ENCODE data around the gene RNF32.
"Not testable (repeated sequence)": the region's sequence is repeated elsewhere in the genome, so short reads cannot be mapped to it uniquely, and the experiment has no call there.

RNF32 gene

DNA sequence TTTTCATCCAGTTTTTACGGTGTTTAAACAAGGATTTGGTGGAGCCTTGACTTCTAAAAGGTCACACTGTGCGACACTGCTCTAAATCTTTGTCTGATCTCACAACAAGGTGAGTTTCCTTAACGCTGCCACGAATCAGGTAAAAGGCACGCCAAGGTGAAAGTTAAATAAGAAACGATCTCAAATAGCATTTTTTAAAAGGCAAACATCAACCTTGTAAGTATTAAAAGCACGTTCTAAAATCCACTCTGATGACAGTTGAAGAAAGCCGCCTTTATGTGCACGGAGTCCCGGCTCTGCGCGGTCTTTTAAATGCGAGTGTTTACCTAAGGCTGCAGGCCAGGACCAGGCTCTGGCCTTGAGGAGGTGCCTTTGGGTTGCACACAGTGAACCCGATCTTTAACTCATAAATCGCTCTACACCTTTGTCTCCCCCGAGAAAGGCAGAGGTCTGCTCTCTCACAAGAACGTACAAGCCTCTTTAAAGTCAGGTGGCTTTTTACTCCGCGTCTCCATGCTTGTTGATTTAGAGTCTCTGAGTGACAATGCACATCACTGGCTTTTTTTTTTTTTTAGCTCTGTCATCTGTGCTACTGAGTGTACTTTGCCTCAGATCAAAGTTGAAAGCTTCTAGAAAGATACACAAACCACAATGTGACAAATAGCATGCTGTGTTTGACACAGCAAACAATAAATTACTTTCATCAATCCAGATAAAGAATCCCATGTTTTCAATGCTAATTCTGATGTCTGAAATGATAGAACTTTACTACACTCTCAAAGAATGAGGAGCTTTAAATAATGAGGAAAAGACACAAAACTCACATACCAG lies 25.9 kb upstream of the RNF32 start:
- peak; percentile 23 for DNase-seq

DNA sequence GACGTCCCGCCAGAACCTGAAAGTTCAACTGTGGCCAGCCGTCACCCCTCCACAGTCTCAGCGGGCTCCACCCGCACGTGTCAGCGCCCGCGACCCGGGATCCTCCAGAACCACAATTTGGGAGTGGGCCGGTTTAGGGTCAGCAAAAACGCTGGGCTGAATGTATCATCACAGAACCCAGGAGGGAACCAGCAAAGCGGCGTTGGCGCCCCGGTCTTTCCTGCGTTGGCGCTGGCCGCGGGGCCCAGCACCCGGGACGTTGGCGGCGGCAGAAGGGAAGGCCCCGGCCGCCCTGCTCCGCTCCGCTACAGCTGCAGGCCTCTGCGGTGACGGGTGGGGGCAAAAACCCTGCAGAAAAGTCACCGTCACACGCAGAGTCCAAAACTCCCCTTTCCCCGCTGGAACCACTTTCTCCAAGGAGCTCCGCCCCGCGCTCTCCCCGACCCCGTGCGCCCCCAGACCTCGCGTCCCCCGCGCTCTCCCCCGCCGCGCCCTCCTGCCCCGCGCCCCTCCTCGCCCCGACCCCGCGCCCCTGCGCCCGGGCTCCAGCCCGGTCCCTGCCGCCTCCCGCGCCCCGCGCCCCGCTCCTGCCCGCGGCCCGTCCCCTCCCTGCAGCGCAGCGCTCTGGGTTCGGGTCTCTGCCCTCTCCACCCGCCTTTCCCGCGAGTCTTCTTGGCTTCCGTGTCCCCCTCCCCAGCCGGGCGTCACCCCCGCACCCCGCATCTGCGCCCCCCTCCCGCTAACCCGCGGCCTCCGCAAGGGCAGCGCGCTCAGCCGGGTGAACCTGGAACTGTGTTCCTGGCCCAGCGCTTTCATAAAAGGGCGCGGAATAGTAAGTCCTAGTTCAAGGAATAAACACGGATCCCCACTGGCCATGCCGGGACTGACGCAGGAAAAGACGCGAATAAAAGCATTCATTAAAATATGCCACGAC lies 24.0 kb upstream of the RNF32 start:
- no peak for DNase-seq

DNA sequence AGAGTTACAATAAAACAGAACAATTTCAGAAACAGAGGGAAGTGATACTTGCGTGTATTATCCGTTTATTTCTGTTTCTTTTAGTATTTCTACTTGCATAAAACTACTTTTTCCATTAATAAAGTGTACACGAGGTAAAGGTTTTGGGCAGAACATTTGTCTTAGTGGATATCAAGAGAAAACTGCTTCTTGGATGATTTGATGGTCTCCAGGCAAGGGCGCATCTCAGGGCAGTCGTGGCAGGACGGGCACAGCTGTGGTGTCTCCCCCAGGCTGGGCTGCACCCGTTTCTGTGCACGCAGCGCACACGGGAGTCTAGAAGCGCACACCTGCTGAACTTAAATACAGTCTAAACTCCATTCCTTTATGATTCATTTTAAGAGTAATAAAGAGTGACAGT lies 23.4 kb upstream of the RNF32 start:
- DNase-seq: no peak

DNA sequence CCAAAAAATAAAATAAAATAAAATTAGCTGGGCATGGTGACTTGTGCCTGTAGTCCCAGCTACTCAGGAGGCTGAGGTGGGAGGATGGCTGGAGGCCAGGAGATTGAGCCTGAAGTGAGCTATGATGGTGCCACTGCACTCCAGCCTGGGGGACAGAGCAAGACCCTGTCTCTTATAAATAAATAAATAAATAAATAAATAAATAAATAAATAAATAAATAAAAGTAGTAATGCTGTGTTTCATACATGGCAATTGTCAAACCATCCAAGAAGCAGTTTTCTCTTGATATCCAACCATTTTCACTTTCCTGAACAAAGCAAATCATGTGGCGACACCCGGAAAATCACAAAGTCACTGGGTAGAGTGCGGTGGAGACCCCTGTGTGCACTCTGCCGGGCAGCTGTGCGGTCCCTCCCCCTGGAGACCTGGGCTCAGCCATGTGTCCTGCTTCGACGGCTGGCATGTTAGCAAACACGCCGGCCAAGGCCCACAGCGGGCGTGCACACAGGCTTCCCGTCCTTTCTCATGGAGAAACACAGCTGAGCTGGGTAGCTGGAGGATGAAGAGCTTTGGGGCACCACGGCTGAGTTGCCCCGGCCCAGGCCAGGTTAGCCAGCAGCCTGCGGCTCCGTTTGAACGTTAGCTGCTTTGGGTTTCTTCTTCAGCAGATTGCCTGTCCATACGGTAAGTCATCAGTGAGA lies 22.3 kb upstream of the RNF32 start:
- no peak for DNase-seq

DNA sequence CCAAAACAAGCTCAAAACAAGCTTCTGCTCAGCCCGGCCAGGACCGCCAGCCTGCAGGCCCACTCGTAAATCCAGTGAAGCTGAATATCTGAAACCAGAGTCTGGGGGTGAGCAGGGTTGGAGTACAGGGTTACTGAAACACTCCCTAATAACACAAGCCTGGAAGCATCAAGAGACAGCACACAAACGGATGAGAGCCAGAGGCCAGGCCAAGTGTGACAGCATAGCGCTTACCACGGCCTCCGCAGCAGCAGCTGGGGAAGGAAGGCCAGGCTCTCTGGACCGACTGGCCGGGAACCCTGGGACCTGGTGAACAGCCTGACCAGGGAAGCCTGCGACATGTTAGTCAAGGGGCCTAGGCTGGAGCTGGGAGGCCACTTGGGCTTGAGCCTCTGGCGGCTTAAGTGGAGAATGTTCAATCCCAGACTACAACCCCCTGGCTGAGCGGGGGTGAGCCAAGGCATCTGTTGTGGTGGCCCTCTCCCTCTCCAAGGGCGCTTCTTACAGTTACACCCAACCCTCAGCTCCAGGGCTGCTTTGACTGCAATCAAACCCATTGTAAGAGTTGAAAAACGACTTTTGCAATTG lies 21.7 kb upstream of the RNF32 start:
- no peak for DNase-seq

DNA sequence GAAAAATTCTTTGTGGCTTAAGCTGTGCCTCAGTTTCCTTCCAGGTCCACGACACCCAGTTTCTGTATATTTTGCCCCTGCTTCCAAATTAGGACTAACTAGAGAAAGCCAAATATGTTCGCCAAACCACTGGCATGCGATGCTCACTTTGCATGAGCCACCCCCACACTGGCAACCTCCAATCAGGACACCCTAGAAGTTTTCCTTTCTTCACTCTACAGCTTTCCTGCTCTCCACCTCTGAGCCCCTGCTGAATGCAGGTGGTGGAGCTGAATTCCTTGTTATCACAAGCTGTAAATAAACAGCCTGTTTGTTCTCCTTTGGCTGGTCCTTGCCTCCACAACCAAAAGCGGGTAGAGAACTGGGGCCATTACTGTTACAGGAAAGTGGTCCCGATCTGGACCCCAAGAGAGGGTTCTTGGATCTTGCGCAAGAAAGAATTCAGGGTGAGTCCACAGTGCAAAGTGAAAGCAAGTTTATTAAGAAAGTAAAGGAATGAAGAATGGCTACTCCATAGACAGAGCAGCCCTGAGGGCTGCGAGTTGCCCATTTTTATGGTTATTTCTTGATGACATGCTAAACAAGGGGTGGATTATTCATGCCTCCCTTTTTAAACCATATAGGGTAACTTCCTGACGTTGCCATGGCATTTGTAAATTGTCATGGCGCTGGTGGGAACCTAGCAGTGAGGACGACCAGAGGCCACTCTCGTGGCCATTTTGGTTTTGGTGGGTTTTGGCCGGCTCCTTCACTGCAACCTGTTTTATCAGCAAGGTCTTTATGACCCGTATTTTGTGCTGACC lies 20.9 kb upstream of the RNF32 start:
- DNase-seq: not testable (repeated sequence)

DNA sequence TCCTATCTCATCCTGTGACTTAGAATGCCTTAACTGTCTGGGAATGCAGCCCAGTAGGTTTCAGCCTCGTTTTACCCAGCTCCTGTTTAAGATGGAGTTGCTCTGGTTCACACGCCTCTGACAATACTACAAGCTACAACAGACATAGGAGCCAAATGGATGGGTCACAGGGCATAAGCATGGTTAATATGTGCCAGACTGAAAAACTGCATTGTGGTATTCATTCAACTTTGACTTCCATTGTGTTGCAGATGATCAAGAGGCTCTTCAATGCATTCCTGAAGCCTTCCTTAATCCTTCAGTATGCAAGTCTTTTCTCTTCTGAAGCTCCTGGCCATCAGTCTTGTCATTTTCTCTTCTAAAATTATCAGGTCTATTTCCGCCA lies 20.3 kb upstream of the RNF32 start:
- no peak for DNase-seq

DNA sequence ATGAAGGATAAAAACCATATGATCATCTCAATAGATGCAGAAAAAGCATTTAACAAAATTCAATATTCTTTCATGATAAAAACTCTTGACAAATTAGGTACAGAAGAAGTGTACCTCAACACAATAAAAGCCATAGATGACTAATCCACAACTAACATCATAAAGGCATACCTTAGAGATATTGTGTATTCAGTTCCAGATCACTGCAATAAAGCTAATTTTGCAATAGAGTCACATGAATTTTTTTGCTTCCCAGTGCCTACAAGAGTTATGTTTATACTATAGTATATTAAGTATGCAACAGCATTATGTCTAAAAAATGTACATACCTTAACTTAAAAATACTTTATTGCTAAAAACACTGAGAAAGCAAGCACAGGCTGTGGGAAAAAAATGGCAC lies 18.9 kb upstream of the RNF32 start:
- no peak for DNase-seq

DNA sequence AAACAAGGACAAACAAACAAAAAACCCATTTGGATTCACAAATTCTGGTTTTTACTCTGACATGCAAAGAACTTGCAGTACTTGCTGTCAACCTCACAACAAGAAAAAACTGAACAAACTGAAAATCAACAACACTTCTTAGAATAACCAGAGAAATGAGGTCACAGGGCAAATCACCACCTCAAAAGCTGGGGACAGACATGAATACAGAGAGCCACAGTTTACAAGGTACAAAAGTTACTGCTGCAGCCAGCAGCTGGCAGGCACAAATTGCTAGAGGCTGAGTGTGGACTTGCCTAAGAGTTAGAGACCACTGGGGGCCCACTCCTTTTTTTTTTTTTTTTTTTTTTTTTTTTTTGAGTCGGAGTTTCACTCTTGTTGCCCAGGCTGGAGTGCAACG lies 15.0 kb upstream of the RNF32 start:
- DNase-seq: no peak

DNA sequence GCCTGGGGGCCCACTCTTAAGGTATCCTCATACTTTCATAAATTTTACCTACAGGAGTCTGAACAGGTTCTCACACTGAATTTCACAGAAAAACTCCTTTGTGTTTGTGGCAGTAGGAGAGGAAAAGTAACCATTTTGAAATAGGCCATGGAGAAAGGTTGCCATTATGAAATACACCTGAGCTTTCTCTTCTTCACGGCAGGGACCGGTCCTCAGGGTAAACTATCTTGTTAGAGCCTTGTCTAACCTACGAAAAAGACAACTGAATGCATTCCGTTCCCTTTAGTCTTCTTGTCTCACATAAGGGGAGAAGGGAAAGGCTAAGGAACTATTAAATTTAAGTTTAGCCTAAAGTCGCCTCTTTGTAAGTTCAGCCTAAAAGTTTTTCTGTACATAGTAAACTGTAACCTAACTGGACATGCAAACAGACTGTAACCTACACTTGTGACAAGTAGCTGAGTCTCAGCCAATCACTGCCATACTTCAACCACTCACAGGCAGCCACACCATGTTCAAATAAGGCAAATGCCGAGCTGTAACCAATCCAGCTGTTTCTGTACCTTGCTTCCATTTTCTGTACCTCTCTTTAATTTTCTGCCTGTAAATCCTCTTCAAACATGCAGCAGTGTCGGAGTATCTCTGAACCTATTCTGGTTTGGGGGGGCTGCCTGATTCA lies 14.2 kb upstream of the RNF32 start:
- no peak for DNase-seq

DNA sequence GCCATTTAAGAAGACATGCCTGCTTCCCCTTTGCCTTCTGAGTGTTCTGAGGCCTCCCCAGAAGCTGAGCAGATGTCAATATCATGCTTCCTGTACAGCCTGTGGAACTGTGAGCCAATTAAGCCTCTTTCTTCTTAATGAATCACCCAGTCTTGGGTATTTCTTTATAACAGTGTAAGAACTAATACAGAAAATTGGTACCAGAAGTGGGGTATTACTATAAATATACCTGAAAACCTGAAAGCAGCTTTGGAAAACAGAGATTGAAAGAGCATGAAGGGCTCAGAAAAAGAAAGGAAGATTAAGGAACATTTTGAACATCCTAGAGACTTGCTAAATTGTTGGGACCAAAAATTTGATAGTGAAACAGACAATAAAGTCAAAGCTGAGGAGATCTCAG lies 12.0 kb upstream of the RNF32 start:
- DNase-seq: no peak

DNA sequence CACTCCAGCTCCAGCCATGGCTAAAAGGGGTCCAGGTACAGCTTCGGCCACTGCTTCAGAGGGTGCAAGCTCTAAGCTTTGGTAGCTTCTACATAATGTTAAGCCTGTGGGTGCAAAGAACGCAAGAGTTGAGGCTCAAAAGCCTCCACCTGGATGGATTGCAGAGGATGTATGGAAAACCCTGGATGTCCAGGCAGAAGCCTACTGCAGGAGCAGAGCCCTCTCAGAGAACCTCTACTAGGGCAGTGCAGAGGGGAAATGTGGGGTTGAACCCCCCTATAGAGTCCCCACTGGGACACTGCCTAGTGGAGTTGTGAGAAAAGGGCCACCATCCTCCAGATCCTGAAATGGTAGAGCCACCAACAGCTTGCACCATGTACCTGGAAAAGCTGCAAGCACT lies 10.7 kb upstream of the RNF32 start:
- no peak for DNase-seq

DNA sequence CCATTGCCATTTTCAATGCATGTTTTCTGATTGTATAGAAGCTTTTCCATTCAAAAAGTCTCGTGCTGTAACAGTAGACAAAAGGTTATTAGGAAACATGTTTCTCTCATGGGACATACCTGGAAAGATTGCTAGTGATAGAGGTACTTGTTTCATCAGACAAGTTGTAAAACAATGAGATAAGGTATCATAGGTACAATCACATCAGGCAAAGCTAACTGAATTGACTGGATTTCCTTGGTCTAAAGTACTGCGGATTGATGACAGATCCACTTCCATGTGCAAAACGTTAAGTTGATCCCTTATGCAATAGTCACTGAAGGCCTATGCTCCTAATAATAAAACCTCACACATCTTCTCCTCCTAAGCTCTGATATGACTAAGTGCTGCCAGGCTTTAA lies 6.5 kb upstream of the RNF32 start:
- no peak for DNase-seq

DNA sequence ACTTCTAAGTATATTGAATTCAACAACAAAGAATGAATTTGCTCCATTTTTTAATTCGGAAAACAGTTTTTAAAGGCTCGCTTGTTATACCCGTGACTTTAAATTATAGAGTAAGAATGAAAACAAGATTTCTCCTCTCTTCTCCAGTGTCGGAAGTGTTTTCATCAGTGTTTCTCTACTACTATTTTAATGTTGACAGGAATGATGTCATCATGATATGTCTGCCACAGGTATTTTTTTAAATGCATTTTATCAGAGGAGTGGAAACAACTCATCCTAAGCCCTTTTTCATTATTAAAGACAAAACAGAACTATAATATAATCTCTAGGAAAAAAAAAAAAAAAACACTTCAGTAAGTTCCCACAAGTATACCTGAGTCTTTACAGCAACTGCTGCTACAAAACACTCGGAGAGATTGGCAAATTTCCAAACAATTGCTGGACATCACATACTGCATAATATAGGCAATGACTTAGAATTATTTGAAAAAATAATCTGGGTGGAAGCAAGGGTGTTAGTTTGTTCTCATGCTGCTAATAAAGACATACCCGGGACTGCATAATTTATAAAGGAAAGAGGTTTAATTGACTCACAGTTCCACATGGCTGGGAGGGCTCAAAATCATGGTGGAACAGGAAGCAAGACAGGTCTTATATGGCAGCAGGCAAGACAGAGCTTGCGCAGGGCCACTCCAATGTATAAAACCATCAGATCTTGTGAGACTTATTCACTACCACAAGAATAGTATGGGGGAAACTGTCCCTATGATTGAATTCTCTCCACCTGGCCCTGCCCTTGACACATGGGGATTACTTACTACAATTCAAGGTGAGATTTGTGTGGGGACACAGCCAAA lies 4.8 kb upstream of the RNF32 start:
- DNase-seq: no peak

DNA sequence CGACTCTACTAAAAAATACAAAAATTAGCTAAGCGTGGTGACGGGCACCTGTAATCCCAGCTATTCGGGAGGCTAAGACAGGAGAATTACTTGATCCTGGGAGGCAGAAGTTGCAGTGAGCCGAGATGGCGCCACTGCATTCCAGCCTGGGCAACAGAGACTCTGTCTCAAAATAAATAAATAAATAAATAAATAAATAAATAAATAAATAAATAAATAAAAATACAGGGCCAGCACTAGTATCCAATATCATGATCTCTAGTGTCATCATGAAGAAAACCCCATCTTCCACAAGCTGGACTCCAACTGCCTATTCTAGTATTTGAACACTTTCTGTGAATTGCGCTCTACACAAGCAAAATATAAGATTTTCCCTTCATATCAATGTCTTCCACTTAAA lies 3.5 kb upstream of the RNF32 start:
- not testable (repeated sequence) for DNase-seq

DNA sequence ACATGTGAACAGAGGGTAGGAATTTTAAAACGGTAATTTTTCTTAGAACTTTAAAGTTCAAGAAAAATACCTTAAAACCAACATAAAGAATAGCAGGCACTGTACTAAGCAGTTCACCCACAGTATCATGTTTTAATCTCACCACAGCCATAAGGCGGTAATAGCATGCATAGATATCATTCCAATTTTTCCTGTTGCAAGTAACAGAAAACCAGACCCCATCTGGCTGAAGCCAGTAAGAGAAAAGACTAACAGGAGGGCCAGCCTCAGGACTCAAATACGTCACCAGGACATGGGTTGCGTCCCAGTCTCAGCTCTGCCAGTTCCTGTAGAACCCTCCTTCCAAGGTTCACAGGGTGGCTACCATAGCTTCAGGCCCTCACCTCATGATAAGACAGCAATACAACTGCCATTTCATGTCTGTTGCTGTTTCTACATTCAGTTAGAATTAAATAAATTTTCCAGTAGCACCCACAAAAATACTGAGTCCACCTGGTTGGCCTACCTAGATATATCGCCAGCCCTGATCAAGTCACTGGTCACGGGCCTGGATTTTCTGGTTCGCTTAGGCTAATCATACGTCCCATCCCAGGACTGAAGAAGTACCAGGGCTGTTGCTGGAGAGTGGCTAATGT lies 2.0 kb upstream of the RNF32 start:
- DNase-seq: no peak

DNA sequence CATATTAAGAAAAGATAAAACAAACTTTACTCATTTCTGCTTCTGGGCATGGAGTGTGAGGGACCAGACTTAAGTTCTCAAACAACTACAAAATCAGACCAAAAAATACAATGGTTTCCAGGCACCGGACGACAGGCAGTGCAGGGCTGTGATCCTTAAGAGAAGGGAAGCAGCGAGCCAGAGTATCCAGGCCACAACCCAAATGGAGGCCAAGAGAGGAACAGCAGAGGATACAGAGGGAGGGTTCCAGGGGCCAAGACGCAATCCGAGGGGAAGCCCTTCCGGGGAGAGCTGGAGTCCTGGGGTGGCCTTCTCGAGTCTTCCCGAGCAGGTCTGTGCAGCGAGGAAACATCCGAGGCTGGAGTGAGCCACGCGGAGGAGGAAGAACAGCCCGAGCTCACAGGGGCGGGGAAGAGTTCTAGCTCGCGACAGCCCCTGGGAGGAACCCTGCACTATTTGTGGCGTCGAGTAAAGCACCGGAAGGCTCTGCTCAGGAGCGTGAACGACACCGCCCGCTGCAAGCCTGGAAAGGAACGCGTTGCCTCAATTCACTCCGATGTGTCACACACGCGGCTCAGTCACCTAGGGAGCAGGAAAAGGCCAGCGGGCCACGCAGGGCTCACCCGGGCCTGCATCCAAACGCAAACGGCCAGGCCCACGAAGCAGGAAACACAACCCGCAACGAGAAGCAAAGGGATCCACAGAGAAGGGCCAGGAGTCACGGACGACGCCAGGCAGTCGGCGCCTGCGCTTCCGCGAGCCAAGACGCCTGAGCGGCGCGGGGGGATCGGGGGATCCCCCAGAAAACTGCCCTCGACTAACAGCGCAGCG lies 933 bp upstream of the RNF32 start:
- DNase-seq: no peak

DNA sequence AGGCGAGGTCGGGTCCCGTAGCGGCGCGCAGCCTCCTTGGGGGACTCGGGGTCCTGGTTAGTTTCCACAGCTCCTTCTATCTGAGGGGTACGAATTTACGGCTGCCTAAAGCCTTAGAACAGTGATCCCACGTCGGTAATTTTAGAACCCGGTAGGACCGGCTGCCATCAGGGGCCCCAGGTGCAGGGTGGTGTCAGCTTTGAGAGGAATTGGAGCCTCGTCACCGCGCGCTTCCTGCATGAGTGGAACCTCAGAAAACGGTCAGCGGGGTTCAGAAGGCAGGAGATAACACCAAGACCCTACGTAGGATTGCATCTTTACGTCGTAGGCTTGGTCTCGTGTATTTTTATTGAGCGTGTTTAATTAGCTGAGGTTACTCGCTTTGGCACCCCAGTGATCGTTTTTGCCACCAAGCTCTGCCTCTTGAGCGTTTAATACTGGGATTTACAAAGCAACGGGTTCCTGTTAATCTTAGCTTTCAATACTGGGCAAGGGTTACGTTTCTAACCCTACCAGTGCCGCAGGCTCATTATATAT lies 443 bp downstream of the RNF32 start:
- peak; percentile 19 for DNase-seq

All from NCI-H774 (cell line).